ENCODE measurements around the gene TMEM51.

Gene TMEM51

GRCh38 chr1:15201221-15201620, 47.7 kb downstream of the TMEM51 start:
- no peak for DNase-seq

GRCh38 chr1:15201849-15202551, 48.5 kb downstream of the TMEM51 start:
- no peak for DNase-seq

GRCh38 chr1:15204931-15205330, 51.4 kb downstream of the TMEM51 start:
- DNase-seq = no peak

GRCh38 chr1:15205586-15206346, 52.2 kb downstream of the TMEM51 start:
- DNase-seq = no peak

GRCh38 chr1:15206418-15207030, 53.0 kb downstream of the TMEM51 start:
- no peak for DNase-seq

- no peak for DNase-seq
These were observed 53.7 kb downstream of the TMEM51 start for GRCh38 chr1:15207031-15207828.

DNA sequence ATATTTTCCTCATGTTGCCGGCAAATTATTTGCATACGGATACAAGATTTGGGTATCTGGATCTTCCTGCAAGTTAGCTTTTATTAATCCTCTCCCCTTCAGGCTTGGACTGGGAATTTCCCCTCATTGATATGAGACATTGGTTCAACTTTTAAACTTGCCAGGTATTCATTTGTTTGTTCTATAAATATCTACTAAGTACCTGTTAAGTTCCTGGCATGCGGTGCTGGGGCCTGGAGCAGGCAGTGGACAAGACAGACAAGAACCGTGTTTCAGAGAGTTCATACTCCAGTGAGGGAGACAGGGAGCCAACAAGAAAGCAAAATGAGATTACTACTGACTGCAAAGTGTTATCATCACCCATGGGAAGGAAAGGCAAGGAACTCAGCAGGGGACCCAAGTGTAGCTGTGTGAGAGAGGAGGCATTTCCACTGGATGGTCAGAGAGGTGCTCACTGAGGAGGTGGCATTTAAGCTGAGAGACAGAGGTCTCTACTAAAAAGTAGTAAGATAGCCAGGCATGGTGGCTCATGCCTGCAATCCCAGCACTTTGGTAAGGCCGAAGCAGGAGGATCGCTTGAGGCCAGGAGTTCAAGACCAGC, 54.4 kb downstream of the TMEM51 start:
- no peak for DNase-seq

DNA sequence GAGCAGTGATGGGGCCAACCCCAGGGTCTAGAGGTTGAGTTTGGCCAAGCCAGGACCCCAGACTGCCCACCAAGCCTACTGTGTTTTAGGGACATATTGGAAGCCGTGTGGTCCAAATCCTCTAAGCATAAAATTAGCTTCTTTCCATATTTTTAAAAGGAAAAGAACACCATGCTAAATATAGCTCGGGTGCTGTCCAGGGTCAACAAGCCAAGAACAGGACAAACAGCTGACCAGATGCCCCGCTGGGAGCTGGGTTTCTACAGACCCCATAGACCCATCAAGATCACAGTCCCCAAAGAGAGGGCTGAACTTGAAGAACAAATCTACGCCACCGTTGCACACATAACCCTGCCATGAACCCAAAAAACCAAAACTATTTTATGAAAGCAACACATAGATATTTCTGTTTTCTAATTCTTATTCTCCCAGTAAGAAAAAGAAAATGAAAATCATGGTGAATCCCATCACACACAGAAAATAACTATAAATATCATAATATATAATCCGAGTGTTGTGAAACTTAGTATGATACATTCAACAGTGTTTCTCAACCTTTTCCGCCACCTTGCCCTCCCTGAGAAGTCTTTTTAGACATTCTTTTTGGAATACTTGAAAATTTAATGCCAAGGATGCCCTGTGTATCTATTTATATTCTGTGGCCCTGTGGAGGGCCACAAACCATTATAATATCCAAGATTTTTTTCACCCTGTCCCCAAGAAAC, 57.3 kb downstream of the TMEM51 start:
- no peak for DNase-seq

DNA sequence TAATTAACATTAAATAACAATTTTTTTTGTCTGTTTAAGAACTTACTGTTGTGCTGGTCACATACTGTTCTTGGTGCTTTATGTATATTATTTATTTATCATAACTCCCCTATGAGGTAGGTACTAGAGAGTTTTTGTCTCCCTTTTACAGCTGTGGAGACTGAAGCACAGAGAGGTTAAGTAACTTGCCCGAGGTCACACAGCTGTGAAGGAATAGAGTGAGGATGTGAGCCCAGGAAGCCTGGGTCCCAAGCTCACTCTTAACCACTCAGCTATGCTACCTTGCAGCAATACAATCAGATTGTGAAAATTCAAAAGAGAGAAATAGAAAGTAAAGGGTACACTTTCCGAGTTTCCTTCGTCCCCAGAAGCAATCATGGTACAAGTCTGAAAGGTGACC, 57.9 kb downstream of the TMEM51 start:
- no peak for DNase-seq

DNA sequence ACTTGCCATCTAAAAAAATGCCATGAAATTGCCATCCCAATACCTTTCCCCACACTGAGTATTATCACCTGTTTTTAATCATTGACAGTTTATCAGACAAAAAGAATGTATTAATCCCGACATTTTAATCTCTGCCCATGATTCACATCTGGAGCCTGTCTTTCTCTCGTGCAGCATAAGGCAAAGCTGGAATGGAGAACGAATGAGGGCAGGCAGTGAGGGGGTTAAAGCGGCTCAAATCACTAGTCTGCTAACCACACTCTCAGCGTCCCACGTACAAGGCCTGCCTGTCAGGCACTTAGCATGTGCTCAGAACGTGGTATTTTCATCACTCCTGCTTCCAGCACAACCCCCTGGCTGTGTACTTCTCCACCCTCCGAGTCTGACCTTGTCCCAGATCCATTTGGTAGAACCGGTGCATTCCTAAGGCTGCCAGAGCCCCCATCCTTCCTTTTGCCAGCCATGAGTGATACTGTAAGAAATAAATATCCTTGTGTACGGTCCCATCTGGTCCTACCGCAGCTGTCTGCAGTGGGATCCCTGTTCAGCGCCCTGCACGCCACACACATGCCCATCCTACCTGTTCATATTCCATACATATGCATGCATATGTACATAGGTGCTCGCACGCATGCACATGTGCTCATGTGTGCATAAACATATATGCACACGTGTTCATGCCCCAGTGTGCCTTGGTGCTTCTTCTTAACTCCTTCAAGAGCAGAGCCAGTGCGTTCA, 58.8 kb downstream of the TMEM51 start:
- DNase-seq = no peak

DNA sequence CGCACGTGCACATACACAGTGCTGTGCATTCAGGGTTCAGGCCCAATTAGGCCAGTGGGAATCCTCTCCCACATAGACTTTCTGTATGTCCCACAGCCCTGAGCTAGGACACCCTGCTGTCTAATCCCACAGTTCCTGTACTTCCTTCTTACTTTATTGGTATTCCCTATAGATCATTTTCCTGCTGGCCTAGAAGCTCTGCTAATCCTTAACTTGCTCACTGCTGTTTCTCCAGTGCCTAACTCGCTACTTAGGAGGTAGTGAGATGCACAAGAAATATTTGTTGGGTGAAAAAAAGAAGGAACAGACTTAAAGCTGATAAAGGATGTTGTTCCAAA, 59.4 kb downstream of the TMEM51 start:
- no peak for DNase-seq

GRCh38 chr1:15213341-15213821, 59.8 kb downstream of the TMEM51 start:
- no peak for DNase-seq

GRCh38 chr1:15214527-15214926, 61.0 kb downstream of the TMEM51 start:
- DNase-seq = no peak

DNA sequence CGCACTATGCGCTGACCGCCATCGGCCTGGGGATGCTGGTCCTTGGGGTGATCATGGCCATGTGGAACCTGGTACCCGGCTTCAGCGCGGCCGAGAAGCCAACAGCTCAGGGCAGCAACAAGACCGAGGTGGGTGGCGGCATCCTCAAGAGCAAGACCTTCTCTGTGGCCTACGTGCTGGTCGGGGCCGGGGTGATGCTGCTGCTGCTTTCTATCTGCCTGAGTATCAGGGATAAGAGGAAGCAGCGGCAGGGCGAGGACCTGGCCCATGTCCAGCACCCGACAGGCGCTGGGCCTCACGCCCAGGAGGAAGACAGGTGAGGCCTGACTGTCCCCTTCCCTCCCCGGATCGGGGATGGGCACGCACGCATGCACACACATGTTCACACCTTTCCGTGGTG, 61.6 kb downstream of the TMEM51 start:
- no peak for DNase-seq

- no peak for DNase-seq
These were observed 64.1 kb downstream of the TMEM51 start for GRCh38 chr1:15217654-15218053.

DNA sequence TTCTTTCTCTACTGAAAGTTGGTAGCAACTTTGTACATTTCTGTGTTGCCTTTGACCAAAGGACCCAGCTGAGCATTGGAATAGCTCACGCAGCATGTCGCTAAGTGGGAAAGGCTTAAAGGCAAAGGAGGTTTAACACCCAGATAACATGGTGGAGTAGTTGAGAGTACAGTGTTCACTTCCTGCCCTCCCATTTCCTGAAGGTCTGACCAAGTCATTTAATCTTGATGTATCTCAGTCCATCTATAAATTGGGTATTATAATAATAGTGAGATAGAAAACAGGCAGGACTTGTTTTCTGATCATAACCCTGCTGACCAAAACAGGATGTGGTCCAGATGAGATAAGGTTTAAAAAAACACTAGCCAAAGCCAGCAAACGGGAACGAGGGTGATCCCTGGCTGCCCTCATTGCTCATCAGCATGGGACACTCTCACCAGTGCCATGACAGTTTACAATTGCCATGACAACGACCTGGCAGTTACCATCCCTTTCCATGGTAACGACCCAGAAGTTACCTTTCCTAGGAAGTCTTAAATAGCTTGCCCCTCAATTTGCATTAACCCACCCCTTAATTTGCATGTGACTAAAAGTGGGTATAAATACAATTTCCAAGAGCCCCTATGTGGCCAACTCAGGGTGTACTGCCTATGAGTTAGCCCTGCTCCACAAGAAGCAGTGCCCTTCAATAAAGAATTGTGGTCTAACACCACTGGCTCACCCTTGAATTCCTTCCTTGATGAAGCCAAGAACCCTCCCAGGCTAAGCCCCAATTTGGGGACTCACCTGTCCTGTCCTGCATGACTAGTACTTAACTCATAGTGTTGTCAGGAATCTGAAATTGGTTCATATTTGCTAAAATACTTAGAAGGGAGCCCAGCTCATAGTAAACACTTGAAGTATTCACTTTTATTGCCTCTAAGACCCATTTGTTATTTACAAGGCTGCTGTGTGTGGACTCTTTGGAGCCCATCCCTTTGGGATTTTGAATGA, 65.0 kb downstream of the TMEM51 start:
- DNase-seq = peak; percentile 79

DNA sequence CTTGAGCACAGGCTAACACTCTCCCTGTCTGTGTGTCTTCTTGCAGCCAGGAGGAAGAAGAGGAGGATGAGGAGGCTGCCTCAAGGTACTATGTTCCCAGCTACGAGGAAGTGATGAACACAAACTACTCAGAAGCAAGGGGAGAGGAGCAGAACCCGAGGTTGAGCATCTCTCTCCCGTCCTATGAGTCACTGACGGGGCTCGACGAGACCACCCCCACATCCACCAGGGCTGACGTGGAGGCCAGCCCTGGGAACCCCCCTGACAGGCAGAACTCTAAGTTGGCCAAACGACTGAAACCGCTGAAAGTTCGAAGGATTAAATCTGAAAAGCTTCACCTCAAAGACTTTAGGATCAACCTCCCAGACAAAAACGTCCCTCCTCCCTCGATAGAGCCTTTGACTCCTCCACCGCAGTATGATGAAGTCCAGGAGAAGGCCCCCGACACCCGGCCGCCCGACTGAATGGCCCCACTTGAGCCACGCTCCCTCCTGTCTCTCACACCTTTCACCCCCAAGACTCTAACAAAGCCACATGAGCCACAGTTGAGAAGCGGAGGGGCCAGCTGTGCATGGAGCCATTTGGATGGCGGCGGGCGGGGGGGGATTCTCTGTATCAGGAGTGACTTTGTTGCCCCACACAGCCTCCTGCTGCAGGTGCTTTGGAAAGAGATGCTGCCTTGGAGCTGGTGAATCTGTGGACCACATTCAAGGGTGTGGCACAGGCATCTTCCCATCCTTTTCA, 65.9 kb downstream of the TMEM51 start:
- DNase-seq = no peak

- no peak for DNase-seq
These were observed 66.5 kb downstream of the TMEM51 start for GRCh38 chr1:15220024-15220392.

DNA sequence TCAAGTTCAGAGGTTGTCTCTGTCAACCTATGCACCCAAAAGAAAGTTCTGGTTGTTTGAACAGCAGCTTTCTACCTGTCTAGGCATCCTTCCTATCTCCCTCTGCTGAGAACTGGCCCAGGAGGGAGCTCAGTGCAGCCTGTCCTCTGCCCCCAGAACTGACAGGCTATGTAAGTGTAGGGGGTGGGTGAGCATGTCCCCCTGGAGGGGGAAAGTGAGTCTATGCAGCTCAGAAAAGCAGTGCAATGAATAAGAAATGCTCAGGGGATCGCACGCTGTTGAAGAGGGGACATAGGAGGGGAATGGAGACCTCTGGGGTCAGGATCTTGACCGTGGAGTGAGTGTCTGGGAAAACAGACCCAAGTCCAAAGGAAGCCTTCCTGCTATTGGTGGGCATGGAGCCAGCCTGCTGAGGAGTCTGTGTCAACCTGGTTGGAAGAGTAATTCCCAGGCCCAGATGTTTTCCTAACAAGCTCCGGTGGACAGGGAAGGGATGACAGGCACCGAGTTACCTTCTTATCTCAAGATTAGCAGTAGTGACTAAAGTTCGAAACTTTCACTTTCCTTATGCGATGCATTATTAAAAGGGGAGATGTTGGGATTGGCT, 67.4 kb downstream of the TMEM51 start:
- DNase-seq = no peak

Measured in hematopoietic multipotent progenitor cell treated with erythropoietin and hydrocortisone succinate and interleukin-3 and kit ligand, for 8 days (in vitro differentiated cells).